Choroid plexus epithelial cell (primary cell): ENCODE data around the gene COX19.

ENCODE experiments used
- DNase-seq: peaks from one replicate; pipeline ENCODE4 v3.0.0-alpha.2; 2010; ENCODE audit warnings: low read depth
- H3K4me3 ChIP-seq: 2 replicates; pipeline ENCODE4 v1.5.1; 2011; ENCODE audit warnings: low read depth, mild to moderate bottlenecking, control low read depth, low read length, moderate library complexity
- CTCF ChIP-seq: conservative IDR thresholded peaks from 2 replicates; pipeline ENCODE4 v1.5.1; 2011; ENCODE audit warnings: low read depth, mild to moderate bottlenecking, control low read depth, inconsistent platforms, low read length, moderate library complexity

COX19 gene

GRCh38 chr7:935164-935873, 40.0 kb downstream of the COX19 start:
- no peak for TF ChIP-seq CTCF
- no peak for DNase-seq
- H3K4me3 ChIP-seq, result no peak overlapping the region

- DNase-seq, result no peak
- no peak for TF ChIP-seq CTCF
- H3K4me3 ChIP-seq, result no peak overlapping the region
Observed at GRCh38 chr7:934469-935163, 40.7 kb downstream of the COX19 start.

DNA sequence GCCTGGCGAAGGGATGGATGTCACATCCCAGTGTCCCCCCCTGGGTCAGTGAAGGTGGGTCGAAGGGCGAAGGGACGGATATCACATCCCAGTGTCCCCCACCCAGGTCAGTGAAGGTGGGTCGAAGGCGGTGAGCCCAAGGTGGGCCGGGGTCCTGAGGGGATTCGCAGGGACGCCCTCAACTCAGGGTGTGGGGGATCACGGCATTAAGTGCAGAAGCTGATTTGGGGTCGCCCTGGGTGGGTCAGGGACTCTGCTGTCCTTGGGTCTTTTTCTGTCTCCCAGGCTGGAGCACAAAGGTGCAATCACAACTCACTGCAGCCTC, 42.7 kb downstream of the COX19 start:
- no peak overlapping the region for H3K4me3 ChIP-seq
- no peak for TF ChIP-seq CTCF
- DNase-seq, result no peak

- DNase-seq, result no peak
- no peak for TF ChIP-seq CTCF
- no peak overlapping the region for H3K4me3 ChIP-seq
Observed at GRCh38 chr7:931871-932650, 43.3 kb downstream of the COX19 start.

DNA sequence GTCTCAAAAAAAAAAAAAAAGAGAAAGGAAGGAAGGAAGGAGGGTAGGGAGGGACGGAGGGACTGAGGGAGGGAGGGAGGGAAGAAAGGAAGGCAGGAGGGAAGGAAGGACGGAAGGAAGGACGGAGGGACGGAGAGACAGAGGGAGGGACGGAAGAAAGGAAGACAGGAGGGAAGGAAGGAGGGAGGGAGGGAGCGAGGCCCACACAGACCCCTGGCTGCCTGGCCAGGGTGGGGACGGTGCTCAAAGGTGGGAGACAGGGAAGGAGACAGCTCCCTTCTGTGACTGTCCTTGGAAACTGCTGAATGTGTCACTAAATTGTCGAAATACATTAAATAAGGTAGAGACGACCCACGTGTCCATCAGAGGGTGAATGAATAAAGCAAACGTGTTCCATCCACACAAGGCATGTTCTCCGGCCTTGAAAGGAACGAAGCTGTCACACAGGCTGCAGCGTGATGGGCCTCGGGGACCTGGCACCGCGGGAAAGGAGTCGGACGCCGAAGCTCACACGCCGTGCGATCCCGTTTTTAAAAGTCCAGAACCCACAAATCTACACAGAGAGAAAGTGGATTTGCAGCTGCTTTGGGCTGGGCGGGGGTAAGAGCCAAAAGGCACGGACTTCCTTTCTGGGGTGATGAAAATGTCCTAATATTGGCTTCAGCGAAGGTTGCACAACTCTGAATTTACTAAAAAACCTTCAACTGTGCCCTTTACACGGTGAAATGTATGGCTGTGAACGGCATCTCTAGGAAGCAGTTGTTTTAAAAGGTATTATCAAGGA, 44.2 kb downstream of the COX19 start:
- no peak for TF ChIP-seq CTCF
- no peak overlapping the region for H3K4me3 ChIP-seq
- DNase-seq, result no peak

GRCh38 chr7:929311-929711, 46.0 kb downstream of the COX19 start:
- DNase-seq, result no peak
- no peak overlapping the region for H3K4me3 ChIP-seq
- no peak for TF ChIP-seq CTCF
